ENCODE data around the gene CNOT4. TPM values are rescaled to one million over a fixed set of nuclear protein-coding genes. Genes with fewer than 3 reads are reported as not detected.
"Not testable (repeated sequence)": the region's sequence is repeated elsewhere in the genome, so short reads cannot be mapped to it uniquely, and the experiment has no call there.

CNOT4 gene
- total and polyA plus RNA-seq, 8 donors, result 4.6 to 50.2 (median 10.9) TPM

GRCh38 chr7:135353832-135354231 lies 156.1 kb downstream of the CNOT4 start:
- no peak overlapping the region for H3K27ac ChIP-seq
- 85 to 90% (median 88%) methylated on average over 3 of the region's 3 CpGs for WGBS, 5 donors
- intact Hi-C loops (cut with DNase I; ENCODE audit: low total_unique reads), result no loop called here
- H3K4me3 ChIP-seq, result no peak overlapping the region
- no peaks in the 10 kb centered on the region for H3K27me3 ChIP-seq
- H3K4me1 ChIP-seq, result no peaks in the 10 kb centered on the region
- DNase-seq, result no peak
- no peaks in the 10 kb centered on the region for H3K36me3 ChIP-seq
- no peaks in the 10 kb centered on the region for H3K9me3 ChIP-seq
- TF ChIP-seq CTCF (IDR thresholded peaks at IDR 0.05) (no peak), EP300 (IDR thresholded peaks at IDR 0.05) (no peak), POLR2AphosphoS5 (IDR thresholded peaks at IDR 0.05) (no peak), POLR2A (IDR thresholded peaks at IDR 0.05) (no peak)

GRCh38 chr7:135352285-135352684 lies 157.6 kb downstream of the CNOT4 start:
- intact Hi-C loops (cut with DNase I; ENCODE audit: low total_unique reads), result no loop called here

GRCh38 chr7:135351070-135351469 lies 158.8 kb downstream of the CNOT4 start:
- DNase-seq; H3K27ac ChIP-seq; H3K4me3 ChIP-seq; H3K36me3 ChIP-seq; H3K27me3 ChIP-seq; H3K9me3 ChIP-seq; intact Hi-C loops (cut with DNase I; ENCODE audit: low total_unique reads); H3K4me1 ChIP-seq: not testable (repeated sequence)
- 90 to 94% (median 93%) methylated on average over 9 of the region's 9 CpGs for WGBS, 5 donors

More at GRCh38 chr7:135352285-135352684, 157.6 kb downstream of the CNOT4 start:
- H3K4me3 ChIP-seq, result no peak overlapping the region
- no peak for TF ChIP-seq POLR2A (IDR thresholded peaks at IDR 0.05)
- TF ChIP-seq CTCF (IDR thresholded peaks at IDR 0.05), result no peak
- TF ChIP-seq EP300 (IDR thresholded peaks at IDR 0.05), result no peak
- no peak for TF ChIP-seq POLR2AphosphoS5 (IDR thresholded peaks at IDR 0.05)
- H3K9me3 ChIP-seq, result no peaks in the 10 kb centered on the region
- no peaks in the 10 kb centered on the region for H3K27me3 ChIP-seq
- H3K4me1 ChIP-seq, result no peaks in the 10 kb centered on the region
- H3K36me3 ChIP-seq, result no peaks in the 10 kb centered on the region
- no peak for DNase-seq
- H3K27ac ChIP-seq, result no peak overlapping the region
- WGBS, 5 donors, result 83 to 91% (median 89%) methylated on average over 5 of the region's 5 CpGs

GRCh38 chr7:135349746-135350145 lies 160.2 kb downstream of the CNOT4 start:
- Histone ChIP-seq H3K36me3 (no peaks in the 10 kb centered on the region), H3K27me3 (no peaks in the 10 kb centered on the region), H3K4me1 (no peaks in the 10 kb centered on the region), H3K27ac (no peak overlapping the region), H3K4me3 (no peak overlapping the region), H3K9me3 (no peaks in the 10 kb centered on the region)
- 74 to 94% (median 83%) methylated on average over 1 of the region's 1 CpG for WGBS, 5 donors
- TF ChIP-seq POLR2A (IDR thresholded peaks at IDR 0.05), result no peak
- no peak for TF ChIP-seq EP300 (IDR thresholded peaks at IDR 0.05)
- no peak for TF ChIP-seq POLR2AphosphoS5 (IDR thresholded peaks at IDR 0.05)
- no peak for TF ChIP-seq CTCF (IDR thresholded peaks at IDR 0.05)
- DNase-seq, result no peak
- intact Hi-C loops (cut with DNase I; ENCODE audit: low total_unique reads), result no loop called here

- Histone ChIP-seq H3K27me3 (no peaks in the 10 kb centered on the region), H3K27ac (no peak overlapping the region), H3K4me1 (no peaks in the 10 kb centered on the region), H3K36me3 (no peaks in the 10 kb centered on the region), H3K4me3 (no peak overlapping the region), H3K9me3 (no peaks in the 10 kb centered on the region)
- intact Hi-C loops (cut with DNase I; ENCODE audit: low total_unique reads), result no loop called here
- TF ChIP-seq EP300 (IDR thresholded peaks at IDR 0.05) (no peak), CTCF (IDR thresholded peaks at IDR 0.05) (no peak), POLR2AphosphoS5 (IDR thresholded peaks at IDR 0.05) (no peak), POLR2A (IDR thresholded peaks at IDR 0.05) (no peak)
- DNase-seq, result no peak
These were observed 161.4 kb downstream of the CNOT4 start for GRCh38 chr7:135348493-135348892.

All from stomach (tissue), 9 donors.